GDM1 (cell line): ENCODE data around the gene CFDP1.
"Not testable (repeated sequence)": the region's sequence is repeated elsewhere in the genome, so short reads cannot be mapped to it uniquely, and the experiment has no call there.

Experiments
- DNase-seq: peaks from one replicate; lab custom pipeline; 2025; lab: John Stamatoyannopoulos, UW

CFDP1 gene

DNA sequence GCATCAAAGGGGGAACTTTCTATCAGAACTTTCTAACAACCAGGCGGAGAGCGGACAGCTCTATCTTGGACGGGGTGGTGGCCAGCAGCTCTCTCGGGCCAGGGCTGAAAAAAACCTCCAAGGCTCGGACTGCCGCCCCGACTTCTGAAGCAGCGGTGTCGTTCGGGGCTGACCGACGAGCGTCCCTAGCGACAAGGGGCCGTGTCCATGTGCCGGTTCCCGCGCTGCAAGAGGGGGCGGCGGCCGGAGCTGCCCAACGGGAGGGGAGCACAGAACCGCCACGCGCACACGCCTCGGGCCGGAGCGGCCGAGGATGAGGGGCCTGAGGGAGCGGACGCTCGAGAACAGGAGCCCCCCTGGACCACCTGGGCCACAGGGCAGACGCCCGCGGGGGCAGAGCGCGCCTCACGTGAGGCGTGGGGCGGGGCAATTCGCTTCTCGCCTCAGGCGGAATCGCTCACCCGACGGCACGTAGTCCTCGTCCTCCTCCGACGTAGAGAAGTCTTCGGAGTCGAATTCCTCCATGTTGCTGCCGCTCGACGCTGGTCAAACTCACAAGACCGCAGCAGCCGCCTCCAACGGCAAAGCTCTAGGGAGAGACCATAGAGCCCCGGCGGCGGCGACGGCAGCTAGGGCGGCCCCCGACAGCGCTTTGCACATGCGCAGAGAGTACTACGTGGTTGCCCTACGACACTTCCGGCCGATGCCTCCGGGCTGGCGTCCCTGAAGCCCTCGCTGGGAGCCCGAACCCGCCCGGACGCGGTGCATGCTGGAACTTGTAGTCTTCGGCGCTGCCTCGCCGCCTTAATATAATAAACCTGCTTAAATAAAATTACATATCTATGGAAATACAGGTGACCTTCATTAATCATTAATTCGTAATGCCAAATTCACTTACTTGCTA is at the start of gene CFDP1:
TSS of gene CFDP1 (minus strand) at position 676 of the 904 bp plus-strand sequence. CDS start at position 525, 151 bp downstream.
- peak; percentile 71 for DNase-seq

DNA sequence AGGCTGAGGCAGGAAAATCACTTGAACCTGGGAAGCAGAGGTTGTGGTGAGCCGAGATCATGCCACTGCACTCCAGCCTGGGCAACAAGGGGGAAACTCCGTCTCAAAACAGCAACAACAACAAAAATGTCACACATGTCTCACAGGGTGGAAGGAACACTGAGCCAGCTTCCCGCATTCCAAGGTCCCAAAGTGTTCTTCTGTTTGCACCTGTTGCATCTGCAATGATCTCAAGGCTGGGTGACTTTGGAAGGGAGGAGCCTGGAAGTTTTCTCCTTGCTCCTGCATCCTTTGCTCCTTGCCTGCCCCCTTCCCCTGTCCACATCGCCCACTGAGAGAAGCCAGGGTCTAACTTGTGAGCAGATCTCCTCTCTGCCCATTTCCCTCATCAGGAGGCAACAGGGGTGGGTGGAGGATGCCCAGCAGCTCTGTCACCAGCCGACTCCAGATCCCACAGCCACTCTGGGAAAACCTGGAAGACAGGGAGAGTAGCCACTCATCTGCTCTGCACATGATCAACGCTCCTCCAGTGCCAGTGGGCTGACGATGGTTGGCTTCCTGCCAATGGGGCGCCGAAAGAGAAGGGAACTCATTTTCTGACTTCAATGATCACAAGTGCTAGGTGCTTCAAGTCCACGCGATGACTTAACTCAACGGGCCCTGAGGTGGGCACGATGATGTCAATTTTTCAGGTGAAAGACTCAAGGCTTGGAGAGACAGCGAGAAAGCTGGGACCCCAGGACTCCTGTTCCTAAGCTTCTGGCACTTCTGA is 49.3 kb upstream of the CFDP1 start:
- no peak for DNase-seq

DNA sequence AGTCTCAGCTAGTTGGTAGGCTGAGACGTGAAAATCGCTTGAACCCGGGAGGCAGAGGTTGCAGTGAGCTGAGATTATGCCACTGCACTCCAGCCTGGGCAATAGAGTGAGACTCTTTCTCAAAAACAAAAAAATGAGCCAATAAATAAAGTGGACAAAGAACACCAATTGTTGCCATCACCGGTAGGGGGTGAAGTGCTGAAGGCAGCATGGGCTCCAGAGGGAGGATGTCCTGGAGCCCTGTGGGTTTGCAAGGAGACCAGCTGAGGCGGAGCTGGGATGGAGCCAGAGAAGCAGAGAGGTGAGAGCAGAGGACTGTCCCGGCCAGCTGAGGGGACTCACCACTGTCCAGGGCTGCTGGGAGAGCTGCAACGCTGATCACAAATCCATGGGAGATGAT is 48.2 kb upstream of the CFDP1 start:
- DNase-seq, result no peak

DNA sequence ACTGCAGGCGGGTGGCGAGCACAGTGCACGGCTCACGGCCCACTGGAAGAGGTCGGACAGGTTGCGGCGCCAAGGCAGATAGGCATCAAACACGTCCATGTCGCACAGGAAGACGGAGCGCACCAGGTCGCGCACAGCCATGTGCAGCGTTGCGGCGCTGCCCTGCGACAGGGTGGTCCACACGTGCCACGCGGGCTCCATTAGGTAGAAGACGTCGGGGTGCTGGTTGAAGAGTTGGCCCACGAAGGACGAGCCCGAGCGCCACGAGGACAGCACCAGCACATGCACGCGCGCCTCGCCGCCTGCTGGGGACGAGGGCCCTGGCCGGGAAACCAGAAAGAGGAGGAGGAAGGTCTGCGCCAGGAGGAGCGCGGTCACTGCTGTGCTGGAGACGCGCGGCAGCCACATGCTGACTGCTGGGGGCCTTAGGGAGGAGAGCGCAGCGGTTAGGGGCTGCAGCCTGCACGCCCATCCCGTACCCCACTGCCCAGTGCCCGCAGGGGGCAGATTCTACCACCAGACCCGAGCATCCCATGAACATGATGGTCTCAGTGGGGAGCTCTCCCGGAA is 46.2 kb upstream of the CFDP1 start:
- no peak for DNase-seq

GRCh38 chr16:75478480-75479345 is 45.4 kb upstream of the CFDP1 start:
- no peak for DNase-seq

DNA sequence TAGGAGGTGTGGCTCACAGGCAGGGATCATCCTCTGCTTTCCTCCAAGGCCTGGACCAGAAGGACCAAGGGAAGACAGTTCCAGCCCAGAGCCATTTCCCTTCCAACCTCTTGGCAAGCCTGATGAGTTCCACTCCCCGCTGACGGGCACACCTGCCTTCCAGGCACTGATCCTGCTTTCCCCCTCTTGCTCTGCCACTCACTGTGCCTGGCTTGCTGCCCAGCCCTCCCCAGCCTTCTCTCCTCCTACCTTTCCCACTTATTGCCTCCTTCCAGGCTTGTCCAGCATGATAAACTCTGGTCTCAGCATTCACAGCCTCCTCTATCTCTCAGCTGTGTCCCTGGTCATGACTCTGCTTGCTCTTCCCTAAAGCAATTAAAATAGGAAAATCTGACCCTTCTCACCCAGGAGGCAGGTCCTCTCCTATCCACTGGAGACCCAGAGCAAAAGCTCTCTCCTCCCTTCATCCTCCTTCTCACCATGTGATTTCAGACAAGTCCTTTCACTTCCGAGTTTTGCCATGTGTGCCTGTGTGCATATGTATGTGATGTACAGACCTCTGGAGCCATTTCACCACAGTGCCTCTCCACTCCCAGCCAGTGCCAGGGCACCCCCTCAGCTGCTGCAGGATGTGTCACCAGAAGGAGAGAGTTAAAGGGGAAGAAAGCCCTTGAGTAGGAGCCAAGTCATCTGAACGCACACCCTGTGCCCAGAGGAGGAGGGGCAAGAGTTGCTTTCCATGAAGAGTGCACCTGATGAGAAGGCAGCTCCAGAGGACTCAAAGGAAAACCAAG is 44.6 kb upstream of the CFDP1 start:
- no peak for DNase-seq

DNA sequence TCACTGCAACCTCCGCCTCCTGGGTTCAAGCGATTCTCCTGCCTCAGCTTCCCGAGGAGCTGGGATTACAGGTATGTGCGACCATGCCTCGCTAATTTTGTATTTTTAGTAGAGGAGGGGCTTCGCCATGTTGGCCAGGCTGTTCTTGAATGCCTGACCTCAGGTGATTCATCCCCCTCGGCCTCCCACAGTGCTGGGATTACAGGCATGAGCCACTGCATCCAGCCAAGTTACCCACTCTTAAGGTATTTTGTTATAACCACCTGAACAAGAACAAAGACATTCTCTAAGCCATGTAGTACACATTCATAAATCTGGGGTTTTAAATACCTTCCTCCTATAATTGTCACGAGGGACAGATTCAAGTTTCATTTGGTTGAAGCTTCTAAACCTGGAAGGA is 43.5 kb upstream of the CFDP1 start:
- DNase-seq, result no peak

DNA sequence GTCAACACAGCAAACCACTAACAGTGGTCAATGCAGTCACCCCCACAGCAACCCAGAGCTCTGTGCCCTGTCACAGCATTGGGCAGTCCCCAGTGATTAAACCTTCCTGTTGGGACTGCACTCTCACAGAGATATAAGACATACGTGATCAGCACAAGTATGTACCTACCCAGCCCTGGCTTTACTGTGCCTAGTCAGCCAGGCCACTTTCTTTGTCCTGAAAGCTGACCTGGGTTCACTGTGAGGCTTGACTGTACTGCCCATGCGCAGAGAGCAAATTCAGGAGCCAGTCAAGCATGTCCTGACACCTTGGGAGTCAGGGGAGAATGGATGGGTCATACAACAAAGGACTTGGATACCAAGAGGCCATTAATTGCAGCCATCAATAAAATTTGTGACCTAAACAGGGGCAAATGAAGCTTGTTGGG is 42.1 kb upstream of the CFDP1 start:
- no peak for DNase-seq

- DNase-seq, result no peak
These were observed 39.9 kb upstream of the CFDP1 start for GRCh38 chr16:75472908-75473877.

GRCh38 chr16:75471723-75472633 is 38.7 kb upstream of the CFDP1 start:
- peak; percentile 7 for DNase-seq

GRCh38 chr16:75466760-75467159 is 33.5 kb upstream of the CFDP1 start:
- no peak for DNase-seq

- DNase-seq, result peak; percentile 92
These were observed 31.0 kb upstream of the CFDP1 start, which contains the start of gene TMEM170A for GRCh38 chr16:75464122-75464918. TMEM170A (minus strand) TSS chr16:75464689; CDS start chr16:75464600, 89 bp downstream.

- not testable (repeated sequence) for DNase-seq
These were observed 30.3 kb upstream of the CFDP1 start for GRCh38 chr16:75463389-75464121.

DNA sequence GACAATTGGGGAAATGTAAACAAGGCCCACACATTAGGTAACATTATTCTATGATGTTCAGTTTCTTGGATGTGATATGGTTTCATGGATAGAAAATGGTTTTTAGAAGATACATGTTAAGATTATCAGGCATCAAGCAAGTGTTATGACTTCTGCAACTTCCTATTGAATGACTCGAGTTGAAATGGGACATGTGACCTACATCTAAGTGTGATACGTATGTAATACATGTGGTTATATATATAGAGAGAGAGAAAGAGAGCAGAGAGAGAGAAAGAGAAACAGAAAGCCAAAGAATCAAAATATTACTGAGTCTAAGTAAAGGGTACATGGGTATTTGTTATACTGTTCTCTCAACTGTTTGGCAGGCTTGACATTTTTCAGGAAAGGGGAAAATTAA is 29.5 kb upstream of the CFDP1 start:
- DNase-seq, result no peak

- DNase-seq, result no peak
These were observed 28.3 kb upstream of the CFDP1 start for GRCh38 chr16:75461575-75461974.

DNA sequence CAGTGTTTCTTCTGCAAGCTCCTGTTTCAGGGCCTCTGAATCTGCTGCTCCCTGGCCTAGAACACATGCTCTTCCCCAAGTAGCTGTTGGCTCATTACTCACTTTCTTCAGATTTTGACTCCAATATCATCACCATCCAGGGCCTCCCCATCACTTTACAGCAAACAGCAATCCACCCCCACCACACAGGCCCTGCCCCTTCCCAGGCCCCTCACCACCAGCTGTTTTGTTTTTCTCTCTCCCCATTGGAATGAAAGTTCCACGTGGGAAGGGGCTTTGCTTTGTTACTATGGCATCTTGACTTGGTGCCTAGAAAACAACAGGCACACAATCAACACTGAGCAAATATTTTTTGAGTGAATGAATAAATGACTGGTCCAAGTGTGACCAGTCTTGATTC is 27.1 kb upstream of the CFDP1 start:
- no peak for DNase-seq

DNA sequence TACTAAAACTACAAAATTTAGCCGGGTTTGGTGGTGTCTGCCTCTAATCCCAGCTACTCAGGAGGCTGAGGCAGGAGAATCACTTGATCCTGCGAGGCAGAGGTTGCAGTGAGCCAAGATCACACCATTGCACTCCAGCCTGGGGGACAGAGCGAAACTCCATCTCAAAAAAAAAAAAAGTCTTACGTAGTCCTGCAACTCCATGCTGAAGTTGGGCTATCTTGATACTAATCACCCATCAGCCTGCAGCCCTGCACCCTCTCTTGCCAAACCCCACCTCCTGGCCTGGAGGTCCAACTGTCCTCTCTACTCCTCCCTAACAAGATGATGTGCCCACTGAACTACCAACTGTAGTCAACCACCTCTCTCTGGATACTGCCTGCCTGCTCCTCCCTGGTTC is 26.4 kb upstream of the CFDP1 start:
- DNase-seq, result no peak
